A549 (cell line): Measurements from ENCODE around the gene SOX4. TPM values are rescaled to one million over a fixed set of nuclear protein-coding genes. Genes with fewer than 3 reads are reported as not detected.
A peak's percentile ranks its signal among the peaks of the same experiment; 100 is the strongest.

Experiments
- ATAC-seq, 2 experiments: fragments of 200-7000 bp in 1 of 2; fragments of >200 bp in 1 of 2; cut with Nextera tagmentation in 1 of 2; cut with Tn5 transposase in 1 of 2; 3 replicates each; pipeline versions ENCODE4 v1.8.0 to v1.9.1; 2018 to 2020; ENCODE audit warnings: mild to moderate bottlenecking in 1 of 2, moderate library complexity in 1 of 2
- CTCF ChIA-PET: fragments of 300-600 bp; sonication (Branson Sonifier 250); formaldehyde crosslinking; extraction: SDS; loops from one replicate; lab custom pipeline; 2021; ENCODE audit warnings: antibody characterized with exemption, inconsistent platforms; lab: Yijun Ruan, JAX
- POLR2A ChIA-PET: fragments of 350-600 bp; formaldehyde crosslinking; extraction: SDS; loops from one replicate; lab custom pipeline; 2021; ENCODE audit warnings: antibody characterized with exemption, inconsistent platforms; lab: Yijun Ruan, JAX
- DNase-seq, 2 experiments: peaks; one replicate each; pipeline versions ENCODE4 v3.0.0 to v3.0.0-alpha.2; 2011 to 2016; ENCODE audit warnings: low read depth in 1 of 2, low spot score in 1 of 2
- FAIRE-seq: peaks from 2 replicates; lab custom pipeline; 2011; peaks lifted over from hg19 to GRCh38; lab: Jason Lieb, UNC
- H3K27ac ChIP-seq, 2 experiments: fragments of >200 bp; sonication (Bioruptor Twin); formaldehyde crosslinking; 3 replicates each; pipeline ENCODE4 v1.5.1; 2016 to 2017
- H3K4me1 ChIP-seq: fragments of >200 bp; sonication (Bioruptor Twin); formaldehyde crosslinking; 3 replicates; pipeline ENCODE4 v1.6.1; 2016
- H3K4me2 ChIP-seq: fragments of >200 bp; sonication (Bioruptor Twin); formaldehyde crosslinking; 3 replicates; pipeline ENCODE4 v1.6.1; 2016
- H3K4me3 ChIP-seq: fragments of >200 bp; sonication (Bioruptor Twin); formaldehyde crosslinking; 3 replicates; pipeline ENCODE4 v1.5.1; 2016
- H3K9me3 ChIP-seq: fragments of >200 bp; sonication (Bioruptor Twin); formaldehyde crosslinking; 3 replicates; pipeline ENCODE4 v1.6.1; 2016
- ESRRA ChIP-seq: fragments of 150-350 bp; IDR thresholded peaks from 2 replicates; pipeline ENCODE4 v1.6.1; 2014; ENCODE audit warnings: mild to moderate bottlenecking, low read length, borderline replicate concordance
- KDM1A ChIP-seq: fragments of 200-600 bp; sonication (generic); IDR thresholded peaks from 2 replicates; pipeline ENCODE4 v1.6.1; 2016; ENCODE audit warnings: low read depth, mild to moderate bottlenecking
- KDM5A ChIP-seq: fragments of 200-600 bp; sonication (generic); IDR thresholded peaks from 2 replicates; pipeline ENCODE4 v1.6.1; 2016; ENCODE audit warnings: antibody characterized with exemption, mild to moderate bottlenecking
- NFE2L2 ChIP-seq: fragments of 150-350 bp; conservative IDR thresholded peaks from 2 replicates; pipeline ENCODE4 v1.6.1; 2014; ENCODE audit warnings: low read length
- NPAS2 ChIP-seq: fragments of 250-450 bp; sonication (Bioruptor Pico); IDR thresholded peaks from 2 replicates; pipeline ENCODE4 v1.8.0; 2022; ENCODE audit warnings: mild to moderate bottlenecking, moderate library complexity, borderline replicate concordance
- NR3C1 ChIP-seq: fragments of >200 bp; sonication (Bioruptor Twin); formaldehyde crosslinking; IDR thresholded peaks from 3 replicates; pipeline ENCODE4 v1.6.1; 2017
- POLR2A ChIP-seq: IDR thresholded peaks from 2 replicates; pipeline ENCODE4 v1.6.1; 2012; ENCODE audit warnings: mild to moderate bottlenecking, low read length
- RAD21 ChIP-seq, 2 experiments: fragments of >200 bp in 1 of 2; sonication (Bioruptor Twin) in 1 of 2; formaldehyde crosslinking in 1 of 2; IDR thresholded peaks in 1 of 2; conservative IDR thresholded peaks in 1 of 2; 2 replicates in 1 of 2; 3 replicates in 1 of 2; pipeline ENCODE4 v1.6.1; 2012 to 2018; ENCODE audit warnings: inconsistent platforms in 1 of 2
- RCOR1 ChIP-seq: fragments of 150-350 bp; IDR thresholded peaks from 2 replicates; pipeline ENCODE4 v1.6.1; 2014; ENCODE audit warnings: antibody characterized with exemption, low read length, low read depth
- SREBF2 ChIP-seq: fragments of 450-650 bp; IDR thresholded peaks from 2 replicates; pipeline ENCODE4 v1.6.1; 2014; ENCODE audit warnings: mild to moderate bottlenecking, moderate library complexity
- TP53 ChIP-seq: fragments of 250-450 bp; sonication (Bioruptor Pico); IDR thresholded peaks from 2 replicates; pipeline ENCODE4 v1.5.0; 2021; ENCODE audit warnings: mild to moderate bottlenecking, moderate library complexity
- ZNF302 ChIP-seq: fragments of 250-450 bp; sonication (Bioruptor Pico); IDR thresholded peaks from 2 replicates; pipeline ENCODE4 v1.9.0; 2021; ENCODE audit warnings: inconsistent platforms, mild to moderate bottlenecking, moderate library complexity
- WGBS: methylation state at CpG from one replicate; pipeline ENCODE4 v1.1.6; 2017; ENCODE audit errors: missing lambda C conversion rate; 5-methylcytosine and 5-hydroxymethylcytosine counted together
- polyA plus RNA-seq, 4 experiments: library from polyadenylated mRNA; depleted of rRNA in 3 of 4; stranded (reverse); fragments of >200 nt; fragmentation: RNase III in 1 of 4; extraction: RNeasy Plus Mini Kit Qiagen cat#74134 plus additional on column Dnase treatment in 1 of 4; gene quantifications; 2 replicates in 3 of 4; 3 replicates in 1 of 4; pipeline ENCODE4 v1.2.3, GENCODE V29; 2011 to 2017
- TF ChIP-seq, protein P1 (sequence below): IDR thresholded peaks from 2 replicates; pipeline ENCODE4 v1.6.1; 2012
- TF ChIP-seq, protein P2 (sequence below): fragments of 150-350 bp; IDR thresholded peaks from 2 replicates; pipeline ENCODE4 v1.6.1; 2014; ENCODE audit warnings: low read depth, mild to moderate bottlenecking, low read length
- TF ChIP-seq, protein P3 (sequence below): IDR thresholded peaks from 2 replicates; pipeline ENCODE4 v1.6.1; 2012; ENCODE audit warnings: low read depth, borderline replicate concordance
- TF ChIP-seq, protein P4 (sequence below): fragments of 250-450 bp; sonication (Bioruptor Pico); IDR thresholded peaks from 2 replicates; pipeline ENCODE4 v1.5.0; 2021; ENCODE audit warnings: mild to moderate bottlenecking, moderate library complexity, borderline replicate concordance
- TF ChIP-seq, protein P5 (sequence below): fragments of >200 bp; sonication (Bioruptor Twin); formaldehyde crosslinking; IDR thresholded peaks from 3 replicates; pipeline ENCODE4 v1.6.1; 2016
- TF ChIP-seq, protein P6 (sequence below): fragments of >200 bp; sonication (Bioruptor Twin); formaldehyde crosslinking; IDR thresholded peaks from 3 replicates; pipeline ENCODE4 v1.5.1; 2016

The SOX4 gene
- polyA plus RNA-seq, 2 of the 4 experiments (the other 2 are of a cell fraction): 26.0 to 30.8 TPM

DNA sequence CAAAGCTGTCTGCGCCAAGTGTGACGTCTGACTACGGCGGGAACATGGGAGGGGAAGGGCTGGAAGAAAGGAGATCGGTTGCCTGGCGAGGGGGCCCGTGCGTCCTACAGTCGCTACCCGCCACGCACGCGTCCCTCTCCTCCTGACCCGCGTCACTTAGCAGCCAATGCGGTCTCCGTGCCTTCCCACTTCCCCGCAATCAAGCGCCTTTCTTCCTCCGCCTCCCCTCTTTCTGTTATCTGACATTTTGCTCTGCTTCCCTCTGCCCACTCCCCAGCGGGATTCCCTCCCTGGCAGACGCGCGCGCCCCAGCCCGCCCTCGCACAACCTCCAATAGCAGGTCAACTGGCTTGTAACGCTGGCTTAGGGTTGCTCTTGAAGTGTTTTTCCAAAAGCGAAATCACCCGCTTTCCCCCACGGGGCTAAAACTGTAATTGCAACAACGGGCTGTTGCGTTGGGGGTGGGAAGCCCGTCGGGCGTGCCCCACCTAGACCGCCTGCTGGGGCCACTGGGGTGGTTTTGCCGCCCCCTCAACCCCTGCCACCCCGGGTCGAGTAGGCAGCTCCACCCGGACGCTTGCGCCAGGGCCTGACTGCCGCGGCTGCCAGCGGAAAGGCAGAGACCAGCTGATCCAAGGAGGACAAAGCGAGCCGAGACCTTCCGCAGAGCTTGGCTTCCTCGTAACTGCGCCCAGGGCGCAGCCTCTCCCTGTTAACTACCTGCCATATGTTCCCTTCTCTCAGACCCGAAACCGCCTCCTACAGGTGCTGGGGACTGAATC lies 6.2 kb upstream of the SOX4 start:
- WGBS: 5% methylated on average over 41 of the region's 54 CpGs
- Histone ChIP-seq H3K4me3 (peak overlapping the region; percentile 67), H3K9me3 (no peaks in the 10 kb centered on the region), H3K27ac (peak overlapping the region; percentile 92 to 93), H3K4me1 (peaks cover 12% of the 10 kb centered on the region), H3K4me2 (peak overlapping the region; percentile 78)
- ATAC-seq (peak; percentile 67 to 68), DNase-seq (peak; percentile 36 to 61), FAIRE-seq (no peak)
- ChIA-PET CTCF (interaction anchor here (0.8 to 3.2 kb wide), 10 partner anchors 9 to 1027 kb away, joined by 3 to 43 read pairs (median 5); no protein-coding TSS in a partner anchor), POLR2A (interaction anchor here (0.6 to 2.1 kb wide), 8 partner anchors 9 to 1186 kb away, joined by 3 to 17 read pairs (median 4); no protein-coding TSS in a partner anchor)
- TF ChIP-seq NPAS2 (CRISPR knock-in tag): no peak
- 0 out of 2 replicates have a peak, but pooled peaks have one; percentile 7 for TF ChIP-seq POLR2A
- TF ChIP-seq RAD21 (conservative IDR thresholded peaks at IDR 0.05 in 1 of 2, IDR thresholded peaks at IDR 0.05 in 1 of 2): peak in 1 of 2 experiments; percentile 34; a peak in 1 of 5 replicates
- TF ChIP-seq, protein P1, sequence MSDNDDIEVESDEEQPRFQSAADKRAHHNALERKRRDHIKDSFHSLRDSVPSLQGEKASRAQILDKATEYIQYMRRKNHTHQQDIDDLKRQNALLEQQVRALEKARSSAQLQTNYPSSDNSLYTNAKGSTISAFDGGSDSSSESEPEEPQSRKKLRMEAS: 0 out of 2 replicates have a peak, but pooled peaks have one; percentile 7

DNA sequence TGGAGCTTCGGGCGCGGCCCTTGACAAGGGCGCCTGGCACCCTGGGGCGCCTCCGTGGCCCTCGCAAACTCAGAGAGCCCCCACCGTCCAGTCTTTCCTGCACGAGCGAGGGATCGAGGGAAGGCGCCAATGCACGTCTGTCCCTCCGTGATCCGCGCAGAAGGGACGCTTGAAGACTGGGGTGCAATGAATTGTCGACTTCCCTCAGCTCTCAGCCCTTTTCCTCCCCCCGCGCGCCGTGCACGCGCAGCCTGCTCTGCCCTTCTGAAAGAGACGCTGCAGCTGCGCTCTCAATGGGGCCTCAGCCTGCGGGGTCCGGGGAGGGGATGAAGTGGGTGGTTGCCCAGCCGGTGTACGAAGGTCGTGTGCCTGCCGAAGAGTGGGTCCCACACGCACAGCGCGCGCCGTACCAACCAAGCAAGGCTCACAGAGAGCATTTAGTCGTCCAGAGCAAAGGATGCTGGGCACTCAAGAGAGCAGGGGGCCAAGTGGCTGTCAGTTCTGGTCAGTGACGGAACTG lies 5.5 kb upstream of the SOX4 start:
- ATAC-seq: peak; percentile 75
- peaks cover 16% of the 10 kb centered on the region for H3K4me1 ChIP-seq
- peak overlapping the region; percentile 78 for H3K4me2 ChIP-seq
- FAIRE-seq: no peak
- ChIA-PET CTCF (interaction anchor here (0.6 to 3.2 kb wide), 17 partner anchors 9 to 1939 kb away, joined by 3 to 43 read pairs (median 4); no protein-coding TSS in a partner anchor), POLR2A (interaction anchor here (0.6 to 2.1 kb wide), 12 partner anchors 9 to 1640 kb away, joined by 3 to 17 read pairs (median 4); no protein-coding TSS in a partner anchor)
- TF ChIP-seq TP53 (CRISPR knock-in tag): no peak
- TF ChIP-seq NR3C1: no peak
- no peak for TF ChIP-seq NPAS2 (CRISPR knock-in tag)
- TF ChIP-seq SREBF2: no peak
- TF ChIP-seq POLR2A: peak; percentile 39
- TF ChIP-seq, protein P1: peak; percentile 12; the same call in 1 of the 2 replicates
- TF ChIP-seq, protein P2, sequence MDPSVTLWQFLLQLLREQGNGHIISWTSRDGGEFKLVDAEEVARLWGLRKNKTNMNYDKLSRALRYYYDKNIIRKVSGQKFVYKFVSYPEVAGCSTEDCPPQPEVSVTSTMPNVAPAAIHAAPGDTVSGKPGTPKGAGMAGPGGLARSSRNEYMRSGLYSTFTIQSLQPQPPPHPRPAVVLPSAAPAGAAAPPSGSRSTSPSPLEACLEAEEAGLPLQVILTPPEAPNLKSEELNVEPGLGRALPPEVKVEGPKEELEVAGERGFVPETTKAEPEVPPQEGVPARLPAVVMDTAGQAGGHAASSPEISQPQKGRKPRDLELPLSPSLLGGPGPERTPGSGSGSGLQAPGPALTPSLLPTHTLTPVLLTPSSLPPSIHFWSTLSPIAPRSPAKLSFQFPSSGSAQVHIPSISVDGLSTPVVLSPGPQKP: no peak
- TF ChIP-seq, protein P3, sequence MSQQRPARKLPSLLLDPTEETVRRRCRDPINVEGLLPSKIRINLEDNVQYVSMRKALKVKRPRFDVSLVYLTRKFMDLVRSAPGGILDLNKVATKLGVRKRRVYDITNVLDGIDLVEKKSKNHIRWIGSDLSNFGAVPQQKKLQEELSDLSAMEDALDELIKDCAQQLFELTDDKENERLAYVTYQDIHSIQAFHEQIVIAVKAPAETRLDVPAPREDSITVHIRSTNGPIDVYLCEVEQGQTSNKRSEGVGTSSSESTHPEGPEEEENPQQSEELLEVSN: peak; percentile 40; the same call in 1 of the 2 replicates
- H3K4me3 ChIP-seq: peak overlapping the region; percentile 67
- peak overlapping the region; percentile 92 to 93 for H3K27ac ChIP-seq
- WGBS: 1% methylated on average over 10 of the region's 39 CpGs
- H3K9me3 ChIP-seq: no peaks in the 10 kb centered on the region
- DNase-seq: peak; percentile 24 to 65

DNA sequence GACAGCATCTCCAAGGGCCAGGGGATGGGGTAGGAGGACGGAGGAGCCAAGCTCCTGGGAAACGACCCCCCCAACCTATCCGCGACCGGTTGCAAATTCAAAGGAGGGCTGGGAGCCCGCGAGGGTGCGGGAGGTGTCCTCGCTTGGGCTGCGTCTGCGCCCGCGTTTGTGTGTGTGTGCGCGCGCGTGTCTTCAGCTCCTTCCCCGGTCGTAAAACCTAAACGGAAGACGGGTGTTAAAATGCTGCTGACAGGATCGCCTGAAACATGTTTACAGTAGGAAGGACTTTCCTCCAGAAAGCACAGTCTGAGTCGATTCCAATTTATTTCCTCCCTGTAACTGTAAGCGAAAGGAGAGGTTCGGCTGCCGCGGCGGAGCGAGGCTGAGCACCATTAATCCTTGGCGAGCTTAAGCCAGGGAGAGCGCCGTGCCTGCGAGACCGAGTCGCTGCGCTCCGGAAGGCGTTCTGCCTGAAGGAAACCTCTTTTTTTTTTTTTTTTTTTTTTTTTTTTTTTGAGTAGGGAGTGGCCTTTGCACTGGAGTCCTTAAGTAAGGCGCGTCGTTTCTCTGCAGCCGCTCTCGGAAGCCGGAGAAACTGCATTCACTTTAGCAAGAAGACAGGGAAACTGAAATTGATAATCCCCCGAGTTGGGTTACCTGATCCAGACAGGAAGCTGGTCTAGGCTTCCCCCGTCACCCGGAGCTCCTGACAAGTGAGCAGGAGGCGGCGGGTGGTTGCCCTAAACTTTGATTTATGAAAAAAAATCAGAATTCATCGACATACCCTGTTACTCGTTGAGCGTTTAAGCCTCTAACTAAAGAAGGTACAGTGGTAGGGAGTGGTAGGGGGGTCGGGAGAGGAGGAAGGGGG lies 4.8 kb upstream of the SOX4 start:
- no peaks in the 10 kb centered on the region for H3K9me3 ChIP-seq
- 0% methylated on average over 37 of the region's 53 CpGs for WGBS
- peak overlapping the region; percentile 78 for H3K4me2 ChIP-seq
- ATAC-seq: peak; percentile 59 to 62
- CTCF ChIA-PET: interaction anchor here (0.6 to 3.2 kb wide), 27 partner anchors 8 to 1939 kb away, joined by 3 to 43 read pairs (median 4); no protein-coding TSS in a partner anchor
- peak; percentile 31 to 81 for DNase-seq
- POLR2A ChIA-PET: interaction anchor here (0.6 to 2.1 kb wide), 13 partner anchors 162 to 1640 kb away, joined by 3 to 17 read pairs (median 5); no protein-coding TSS in a partner anchor
- FAIRE-seq: no peak
- peak overlapping the region; percentile 67 for H3K4me3 ChIP-seq
- H3K4me1 ChIP-seq: peaks cover 17% of the 10 kb centered on the region
- peak overlapping the region; percentile 92 to 93 for H3K27ac ChIP-seq
- TF ChIP-seq NR3C1 (no peak), RCOR1 (no peak), RAD21 (conservative IDR thresholded peaks at IDR 0.05 in 1 of 2, IDR thresholded peaks at IDR 0.05 in 1 of 2) (no peak), SREBF2 (no peak), ESRRA (no peak), ZNF302 (no peak), NFE2L2 (no peak), KDM1A (no peak), POLR2A (no peak; the same call in 1 of the 2 replicates), KDM5A (no peak)
- TF ChIP-seq, protein P4, sequence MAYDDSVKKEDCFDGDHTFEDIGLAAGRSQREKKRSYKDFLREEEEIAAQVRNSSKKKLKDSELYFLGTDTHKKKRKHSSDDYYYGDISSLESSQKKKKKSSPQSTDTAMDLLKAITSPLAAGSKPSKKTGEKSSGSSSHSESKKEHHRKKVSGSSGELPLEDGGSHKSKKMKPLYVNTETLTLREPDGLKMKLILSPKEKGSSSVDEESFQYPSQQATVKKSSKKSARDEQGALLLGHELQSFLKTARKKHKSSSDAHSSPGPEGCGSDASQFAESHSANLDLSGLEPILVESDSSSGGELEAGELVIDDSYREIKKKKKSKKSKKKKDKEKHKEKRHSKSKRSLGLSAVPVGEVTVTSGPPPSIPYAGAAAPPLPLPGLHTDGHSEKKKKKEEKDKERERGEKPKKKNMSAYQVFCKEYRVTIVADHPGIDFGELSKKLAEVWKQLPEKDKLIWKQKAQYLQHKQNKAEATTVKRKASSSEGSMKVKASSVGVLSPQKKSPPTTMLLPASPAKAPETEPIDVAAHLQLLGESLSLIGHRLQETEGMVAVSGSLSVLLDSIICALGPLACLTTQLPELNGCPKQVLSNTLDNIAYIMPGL (CRISPR knock-in tag): no peak
- TF ChIP-seq, protein P5, sequence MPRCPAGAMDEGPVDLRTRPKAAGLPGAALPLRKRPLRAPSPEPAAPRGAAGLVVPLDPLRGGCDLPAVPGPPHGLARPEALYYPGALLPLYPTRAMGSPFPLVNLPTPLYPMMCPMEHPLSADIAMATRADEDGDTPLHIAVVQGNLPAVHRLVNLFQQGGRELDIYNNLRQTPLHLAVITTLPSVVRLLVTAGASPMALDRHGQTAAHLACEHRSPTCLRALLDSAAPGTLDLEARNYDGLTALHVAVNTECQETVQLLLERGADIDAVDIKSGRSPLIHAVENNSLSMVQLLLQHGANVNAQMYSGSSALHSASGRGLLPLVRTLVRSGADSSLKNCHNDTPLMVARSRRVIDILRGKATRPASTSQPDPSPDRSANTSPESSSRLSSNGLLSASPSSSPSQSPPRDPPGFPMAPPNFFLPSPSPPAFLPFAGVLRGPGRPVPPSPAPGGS: no peak
- TF ChIP-seq, protein P6, sequence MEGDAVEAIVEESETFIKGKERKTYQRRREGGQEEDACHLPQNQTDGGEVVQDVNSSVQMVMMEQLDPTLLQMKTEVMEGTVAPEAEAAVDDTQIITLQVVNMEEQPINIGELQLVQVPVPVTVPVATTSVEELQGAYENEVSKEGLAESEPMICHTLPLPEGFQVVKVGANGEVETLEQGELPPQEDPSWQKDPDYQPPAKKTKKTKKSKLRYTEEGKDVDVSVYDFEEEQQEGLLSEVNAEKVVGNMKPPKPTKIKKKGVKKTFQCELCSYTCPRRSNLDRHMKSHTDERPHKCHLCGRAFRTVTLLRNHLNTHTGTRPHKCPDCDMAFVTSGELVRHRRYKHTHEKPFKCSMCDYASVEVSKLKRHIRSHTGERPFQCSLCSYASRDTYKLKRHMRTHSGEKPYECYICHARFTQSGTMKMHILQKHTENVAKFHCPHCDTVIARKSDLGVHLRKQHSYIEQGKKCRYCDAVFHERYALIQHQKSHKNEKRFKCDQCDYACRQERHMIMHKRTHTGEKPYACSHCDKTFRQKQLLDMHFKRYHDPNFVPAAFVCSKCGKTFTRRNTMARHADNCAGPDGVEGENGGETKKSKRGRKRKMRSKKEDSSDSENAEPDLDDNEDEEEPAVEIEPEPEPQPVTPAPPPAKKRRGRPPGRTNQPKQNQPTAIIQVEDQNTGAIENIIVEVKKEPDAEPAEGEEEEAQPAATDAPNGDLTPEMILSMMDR: no peak
